Endothelial cell of umbilical vein (primary cell): Measurements from ENCODE around the gene RPL39L.

Experiments
- CTCF ChIP-seq, 2 donors: IDR thresholded peaks; 1 replicate in 1 of 2; 2 replicates in 1 of 2; pipeline ENCODE4 v1.5.1; 2011; ENCODE audit warnings: low read length in 2 of 2, mild to moderate bottlenecking in 2 of 2, moderate library complexity in 2 of 2, control low read depth in 1 of 2, inconsistent platforms in 1 of 2, low read depth in 1 of 2; ENCODE audit not compliant: insufficient read depth in 1 of 2; ENCODE audit errors: extremely low read depth in 1 of 2
- EZH2 ChIP-seq: IDR thresholded peaks from 2 replicates; pipeline ENCODE4 v1.6.1; 2012; ENCODE audit warnings: borderline replicate concordance, low read depth, mild to moderate bottlenecking, moderate library complexity, low read length, inconsistent platforms; ENCODE audit not compliant: severe bottlenecking
- FOS ChIP-seq: IDR thresholded peaks from 2 replicates; pipeline ENCODE4 v1.6.1; 2011; ENCODE audit warnings: mild to moderate bottlenecking, low read length, moderate library complexity, borderline replicate concordance; ENCODE audit not compliant: insufficient read depth
- MAX ChIP-seq: IDR thresholded peaks from 2 replicates; pipeline ENCODE4 v1.6.1; 2011; ENCODE audit not compliant: insufficient read depth, insufficient read length
- POLR2A ChIP-seq: IDR thresholded peaks from 2 replicates; pipeline ENCODE4 v1.6.1; 2012; ENCODE audit warnings: low read depth, mild to moderate bottlenecking, control low read depth, low read length
- POLR2AphosphoS5 ChIP-seq: IDR thresholded peaks from 2 replicates; pipeline ENCODE4 v1.6.1; 2012; ENCODE audit warnings: low read depth, mild to moderate bottlenecking, control low read depth, low read length, moderate library complexity; ENCODE audit not compliant: insufficient read depth

GRCh38 chr3:187125319-187126031, 13.8 kb downstream of the RPL39L start:
- TF ChIP-seq CTCF (IDR thresholded peaks at IDR 0.05; ENCODE audit: extremely low read depth in 1 of 2, insufficient read depth in 1 of 2, low read depth in 1 of 2, low read length in 2 of 2) (no peak), POLR2AphosphoS5 (no peak), MAX (no peak), POLR2A (no peak), EZH2 (no peak), FOS (no peak)
